GM20000 (cell line): ENCODE measurements around the gene GNL3.
A peak's percentile ranks its signal among the peaks of the same experiment; 100 is the strongest.

Experiments used
- DNase-seq: peaks from one replicate; pipeline ENCODE4 v3.0.0; 2012; ENCODE audit warnings: low spot score
- TF ChIP-seq, protein P1 (sequence below): IDR thresholded peaks from 2 replicates; pipeline ENCODE4 v1.5.1; 2012; ENCODE audit warnings: mild to moderate bottlenecking, control low read depth; ENCODE audit errors: extremely low read depth, missing control alignments

Gene GNL3

DNA sequence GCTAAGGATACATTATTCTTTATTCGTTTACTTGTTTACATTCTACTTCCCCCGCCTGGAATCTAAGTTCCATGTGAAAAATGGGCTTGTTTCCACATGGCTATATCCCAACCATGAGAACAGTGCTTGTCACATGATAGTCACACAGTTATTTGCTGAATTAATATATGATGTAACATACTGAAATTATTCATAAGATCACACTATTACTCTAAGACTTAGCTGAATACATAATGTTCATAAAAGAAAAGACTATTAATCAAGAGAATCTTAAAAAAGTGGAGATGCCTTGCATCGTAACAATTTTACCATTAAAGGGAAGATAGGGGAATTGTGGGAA is 6.7 kb upstream of the GNL3 start:
- TF ChIP-seq, protein P1, sequence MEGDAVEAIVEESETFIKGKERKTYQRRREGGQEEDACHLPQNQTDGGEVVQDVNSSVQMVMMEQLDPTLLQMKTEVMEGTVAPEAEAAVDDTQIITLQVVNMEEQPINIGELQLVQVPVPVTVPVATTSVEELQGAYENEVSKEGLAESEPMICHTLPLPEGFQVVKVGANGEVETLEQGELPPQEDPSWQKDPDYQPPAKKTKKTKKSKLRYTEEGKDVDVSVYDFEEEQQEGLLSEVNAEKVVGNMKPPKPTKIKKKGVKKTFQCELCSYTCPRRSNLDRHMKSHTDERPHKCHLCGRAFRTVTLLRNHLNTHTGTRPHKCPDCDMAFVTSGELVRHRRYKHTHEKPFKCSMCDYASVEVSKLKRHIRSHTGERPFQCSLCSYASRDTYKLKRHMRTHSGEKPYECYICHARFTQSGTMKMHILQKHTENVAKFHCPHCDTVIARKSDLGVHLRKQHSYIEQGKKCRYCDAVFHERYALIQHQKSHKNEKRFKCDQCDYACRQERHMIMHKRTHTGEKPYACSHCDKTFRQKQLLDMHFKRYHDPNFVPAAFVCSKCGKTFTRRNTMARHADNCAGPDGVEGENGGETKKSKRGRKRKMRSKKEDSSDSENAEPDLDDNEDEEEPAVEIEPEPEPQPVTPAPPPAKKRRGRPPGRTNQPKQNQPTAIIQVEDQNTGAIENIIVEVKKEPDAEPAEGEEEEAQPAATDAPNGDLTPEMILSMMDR: no peak
- DNase-seq: no peak

DNA sequence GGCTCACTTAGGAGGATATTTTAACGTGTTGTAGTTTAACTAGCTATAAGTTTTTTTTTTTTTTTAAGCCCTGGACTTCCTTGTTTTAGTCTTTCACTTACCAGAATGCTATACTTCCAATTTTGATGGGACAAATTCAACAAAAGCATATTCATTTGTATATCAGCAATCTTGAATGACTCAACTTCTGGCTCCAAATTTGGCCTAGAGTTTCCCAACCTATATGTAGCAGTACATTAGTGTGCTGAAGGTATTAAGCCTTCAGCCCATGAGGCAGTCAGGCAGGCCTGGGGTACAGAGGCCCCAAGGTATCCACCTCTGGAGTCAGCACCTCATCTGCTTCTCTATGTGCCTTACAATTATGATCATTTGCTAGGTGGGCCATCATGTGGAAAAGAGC is 6.0 kb upstream of the GNL3 start:
- TF ChIP-seq, protein P1: no peak
- DNase-seq: no peak

DNA sequence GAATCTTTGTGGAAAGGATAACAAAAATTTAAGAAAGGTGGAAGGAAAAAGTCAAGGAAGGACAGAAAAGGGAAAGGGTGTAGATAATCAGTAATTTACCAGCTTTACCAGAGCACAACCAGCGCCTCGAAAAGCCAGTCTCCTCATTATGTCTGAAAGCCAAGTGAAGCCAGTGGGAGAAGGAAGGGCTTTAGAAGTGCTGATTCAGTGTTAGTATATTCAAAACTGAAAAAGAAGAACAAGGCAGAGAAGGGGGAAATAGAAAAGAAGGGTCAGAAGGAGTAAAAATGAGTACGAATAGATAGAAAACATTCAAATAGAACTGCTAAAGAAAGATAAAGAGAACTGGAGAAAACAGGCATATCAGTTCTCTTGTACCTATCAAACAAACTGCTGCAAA is 4.2 kb upstream of the GNL3 start:
- DNase-seq: no peak
- TF ChIP-seq, protein P1: no peak

DNA sequence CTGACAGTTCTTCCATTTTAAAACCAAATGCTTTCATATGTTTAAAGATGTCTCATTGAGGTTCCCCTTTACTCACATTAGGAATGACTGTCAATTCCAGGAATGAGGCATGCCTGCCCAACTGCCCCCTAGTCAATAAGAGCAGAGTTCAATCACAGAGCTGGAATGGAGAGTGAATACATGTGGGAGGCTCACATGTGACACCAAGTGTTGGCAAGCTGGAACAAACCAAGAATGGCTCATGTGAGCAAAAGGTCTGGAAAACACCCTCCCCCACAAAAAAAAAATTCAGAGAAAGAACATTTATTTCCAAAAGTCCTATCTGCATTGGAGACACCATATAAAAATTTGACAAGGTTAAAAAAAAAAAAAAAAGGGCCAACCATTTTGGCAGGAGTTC is 3.8 kb upstream of the GNL3 start:
- DNase-seq: peak; percentile 24
- TF ChIP-seq, protein P1: peak; percentile 5

DNA sequence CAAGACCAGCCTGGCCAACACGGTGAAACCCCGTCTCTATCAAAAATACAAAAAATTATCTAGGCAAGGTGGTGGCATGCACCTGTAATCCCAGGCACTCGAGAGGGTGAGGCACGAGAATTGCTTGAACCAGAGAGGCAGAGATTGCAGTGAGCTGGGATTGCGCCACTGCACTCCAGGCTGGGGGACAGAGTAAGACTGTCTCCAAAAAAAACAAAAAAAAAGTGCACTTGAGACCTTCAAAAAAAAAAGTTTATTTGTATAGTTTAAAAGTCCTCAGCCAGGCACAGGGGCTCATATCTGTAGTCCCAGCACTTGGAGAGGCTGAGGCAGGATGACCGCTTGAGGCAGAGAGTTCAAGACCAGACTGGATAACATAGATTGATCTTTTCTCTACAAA is 2.2 kb upstream of the GNL3 start:
- TF ChIP-seq, protein P1: no peak
- DNase-seq: no peak

DNA sequence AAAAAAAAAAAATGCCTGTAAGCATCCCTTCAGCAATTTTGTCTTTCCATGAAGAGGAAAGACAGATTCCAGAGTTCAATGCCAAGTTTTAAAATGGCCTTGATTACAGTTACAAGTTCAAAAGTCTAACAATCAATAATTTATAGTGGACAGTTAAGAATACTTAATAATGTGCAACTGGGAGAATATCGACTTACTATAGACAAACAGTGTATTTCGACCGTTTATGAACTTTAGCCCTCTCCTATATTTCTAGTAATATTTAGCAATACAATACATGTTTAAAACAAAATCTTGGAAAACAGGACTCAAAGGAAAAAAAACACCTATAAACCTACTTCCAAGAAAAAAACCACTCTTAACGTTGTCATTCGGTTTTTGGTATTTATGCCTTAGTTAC is 1.6 kb upstream of the GNL3 start:
- no peak for DNase-seq
- TF ChIP-seq, protein P1: no peak

DNA sequence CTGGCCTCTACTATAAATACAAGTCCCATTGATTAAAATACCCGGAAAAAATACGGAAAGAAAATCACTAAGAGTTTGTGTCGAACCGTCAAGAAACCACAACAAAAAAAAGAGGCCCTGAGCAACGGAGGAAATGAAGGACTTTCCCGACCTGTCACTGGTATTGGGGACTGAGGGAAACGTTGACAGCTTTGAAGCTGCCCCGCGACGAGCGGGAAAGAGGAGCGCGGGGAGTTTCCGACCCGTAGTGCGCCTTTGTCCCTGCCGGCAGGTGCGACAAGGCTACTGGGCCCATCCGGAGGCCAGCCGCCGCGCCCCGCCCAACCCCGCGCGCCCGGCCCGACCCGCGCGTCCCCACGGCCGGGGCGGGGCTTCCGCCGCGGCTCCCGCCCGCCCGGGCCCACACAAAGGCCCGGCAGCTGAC is 535 bp upstream of the GNL3 start:
- TF ChIP-seq, protein P1: no peak
- peak; percentile 97 for DNase-seq
